Stimulated activated CD8-positive, alpha-beta memory T cell treated with anti-CD3 and anti-CD28 coated beads, Interleukin-7, amount 100 ng/mL, for 24 hours (primary cell): Measurements from ENCODE around the gene ZNF462.

Source experiments
- DNase-seq: peaks from one replicate; pipeline ENCODE4 v3.0.0-alpha.2; 2020; ENCODE audit warnings: low read depth

Gene ZNF462

GRCh38 chr9:106927916-106928315, 65.0 kb downstream of the ZNF462 start:
- DNase-seq, result no peak

- DNase-seq, result no peak
Measured at GRCh38 chr9:106928350-106928749, 65.4 kb downstream of the ZNF462 start.

GRCh38 chr9:106929471-106930177, 66.7 kb downstream of the ZNF462 start:
- DNase-seq, result no peak

GRCh38 chr9:106930477-106930876, 67.5 kb downstream of the ZNF462 start:
- DNase-seq, result no peak

GRCh38 chr9:106931466-106931865, 68.5 kb downstream of the ZNF462 start:
- DNase-seq, result no peak

GRCh38 chr9:106932178-106932577, 69.2 kb downstream of the ZNF462 start:
- no peak for DNase-seq

GRCh38 chr9:106932675-106933074, 69.7 kb downstream of the ZNF462 start:
- no peak for DNase-seq

GRCh38 chr9:106933470-106933869, 70.5 kb downstream of the ZNF462 start:
- no peak for DNase-seq

GRCh38 chr9:106934442-106935238, 71.7 kb downstream of the ZNF462 start:
- no peak for DNase-seq

GRCh38 chr9:106936680-106937079, 73.7 kb downstream of the ZNF462 start:
- no peak for DNase-seq

GRCh38 chr9:106941916-106942315, 79.0 kb downstream of the ZNF462 start:
- no peak for DNase-seq

- no peak for DNase-seq
Measured at GRCh38 chr9:106945727-106946660, 83.0 kb downstream of the ZNF462 start.

- DNase-seq, result no peak
Measured at GRCh38 chr9:106947106-106947900, 84.3 kb downstream of the ZNF462 start.

- DNase-seq, result no peak
Measured at GRCh38 chr9:106953174-106953573, 90.2 kb downstream of the ZNF462 start.

- no peak for DNase-seq
Measured at GRCh38 chr9:106954558-106954957, 91.6 kb downstream of the ZNF462 start.

GRCh38 chr9:106954974-106955850, 92.2 kb downstream of the ZNF462 start:
- DNase-seq, result no peak

GRCh38 chr9:106956971-106957370, 94.0 kb downstream of the ZNF462 start:
- no peak for DNase-seq

GRCh38 chr9:106958955-106959657, 96.1 kb downstream of the ZNF462 start:
- DNase-seq, result no peak

- no peak for DNase-seq
Measured at GRCh38 chr9:106960258-106960657, 97.3 kb downstream of the ZNF462 start.

GRCh38 chr9:106961623-106962022, 98.7 kb downstream of the ZNF462 start:
- no peak for DNase-seq
